HG02763 (cell line): Measurements from ENCODE around the gene RAB35.
A peak's percentile ranks its signal among the peaks of the same experiment; 100 is the strongest.

Source experiments
- ATAC-seq: cut with Tn5 transposase; IDR thresholded peaks from one replicate; pipeline ENCODE4 v1.9.1; 2021; ENCODE audit warnings: mild to moderate bottlenecking, moderate library complexity; ENCODE audit not compliant: unreplicated experiment

RAB35 gene

GRCh38 chr12:120116441-120116791, at the start of gene RAB35:
RAB35 (minus strand) TSS chr12:120116753; CDS start chr12:120116650, 103 bp downstream.
- peak; percentile 2 for ATAC-seq

- no peak for ATAC-seq
These were observed 47.7 kb upstream of the RAB35 start for GRCh38 chr12:120164293-120164692.

- ATAC-seq = no peak
These were observed 46.2 kb upstream of the RAB35 start for GRCh38 chr12:120162763-120163162.

- ATAC-seq = no peak
These were observed 45.3 kb upstream of the RAB35 start for GRCh38 chr12:120161852-120162251.

- ATAC-seq = no peak
These were observed 43.1 kb upstream of the RAB35 start for GRCh38 chr12:120159509-120160237.

GRCh38 chr12:120158351-120158750, 41.8 kb upstream of the RAB35 start:
- ATAC-seq = no peak

GRCh38 chr12:120157678-120158077, 41.1 kb upstream of the RAB35 start:
- ATAC-seq = no peak

- ATAC-seq = no peak
These were observed 40.0 kb upstream of the RAB35 start for GRCh38 chr12:120156315-120157259.

- no peak for ATAC-seq
These were observed 38.5 kb upstream of the RAB35 start for GRCh38 chr12:120155072-120155471.

- no peak for ATAC-seq
These were observed 34.5 kb upstream of the RAB35 start for GRCh38 chr12:120150919-120151525.

GRCh38 chr12:120148011-120148410, 31.5 kb upstream of the RAB35 start:
- no peak for ATAC-seq

- no peak for ATAC-seq
These were observed 28.6 kb upstream of the RAB35 start for GRCh38 chr12:120145164-120145563.

- no peak for ATAC-seq
These were observed 27.7 kb upstream of the RAB35 start for GRCh38 chr12:120144215-120144614.

GRCh38 chr12:120142231-120142877, 25.8 kb upstream of the RAB35 start:
- no peak for ATAC-seq

GRCh38 chr12:120141336-120141735, 24.8 kb upstream of the RAB35 start:
- ATAC-seq = no peak

- no peak for ATAC-seq
These were observed 24.1 kb upstream of the RAB35 start for GRCh38 chr12:120140603-120141002.

- no peak for ATAC-seq
These were observed 23.4 kb upstream of the RAB35 start for GRCh38 chr12:120139958-120140357.

- no peak for ATAC-seq
These were observed 21.8 kb upstream of the RAB35 start for GRCh38 chr12:120138366-120138765.

- no peak for ATAC-seq
These were observed 21.3 kb upstream of the RAB35 start for GRCh38 chr12:120137833-120138232.

- no peak for ATAC-seq
These were observed 19.7 kb upstream of the RAB35 start for GRCh38 chr12:120136093-120136770.
